ENCODE results near the gene NEGR1.

Gene NEGR1

GRCh38 chr1:72122099-72122880 lies 160.0 kb downstream of the NEGR1 start:
- no peak for DNase-seq (ENCODE audit: extremely low read depth in 1 of 2, low read depth in 1 of 2)

GRCh38 chr1:72119491-72119890 lies 162.8 kb downstream of the NEGR1 start:
- no peak for DNase-seq (ENCODE audit: extremely low read depth in 1 of 2, low read depth in 1 of 2)

- no peak for DNase-seq (ENCODE audit: extremely low read depth in 1 of 2, low read depth in 1 of 2)
These were observed 164.7 kb downstream of the NEGR1 start for GRCh38 chr1:72117621-72118020.

GRCh38 chr1:72115290-72115689 lies 167.0 kb downstream of the NEGR1 start:
- DNase-seq (ENCODE audit: extremely low read depth in 1 of 2, low read depth in 1 of 2) = no peak

- DNase-seq (ENCODE audit: extremely low read depth in 1 of 2, low read depth in 1 of 2) = no peak
These were observed 170.7 kb downstream of the NEGR1 start for GRCh38 chr1:72111662-72112061.

GRCh38 chr1:72109916-72110315 lies 172.4 kb downstream of the NEGR1 start:
- DNase-seq (ENCODE audit: extremely low read depth in 1 of 2, low read depth in 1 of 2) = no peak

- no peak for DNase-seq (ENCODE audit: extremely low read depth in 1 of 2, low read depth in 1 of 2)
These were observed 177.1 kb downstream of the NEGR1 start for GRCh38 chr1:72105201-72105600.

- DNase-seq (ENCODE audit: extremely low read depth in 1 of 2, low read depth in 1 of 2) = no peak
These were observed 180.3 kb downstream of the NEGR1 start for GRCh38 chr1:72101840-72102632.

- no peak for DNase-seq (ENCODE audit: extremely low read depth in 1 of 2, low read depth in 1 of 2)
These were observed 181.6 kb downstream of the NEGR1 start for GRCh38 chr1:72100771-72101170.

- no peak for DNase-seq (ENCODE audit: extremely low read depth in 1 of 2, low read depth in 1 of 2)
These were observed 184.3 kb downstream of the NEGR1 start for GRCh38 chr1:72097851-72098570.

GRCh38 chr1:72094209-72094608 lies 188.1 kb downstream of the NEGR1 start:
- DNase-seq (ENCODE audit: extremely low read depth in 1 of 2, low read depth in 1 of 2) = no peak

- DNase-seq (ENCODE audit: extremely low read depth in 1 of 2, low read depth in 1 of 2) = no peak
These were observed 195.9 kb downstream of the NEGR1 start for GRCh38 chr1:72086394-72086793.

- no peak for DNase-seq (ENCODE audit: extremely low read depth in 1 of 2, low read depth in 1 of 2)
These were observed 206.9 kb downstream of the NEGR1 start for GRCh38 chr1:72075425-72075824.

- no peak for DNase-seq (ENCODE audit: extremely low read depth in 1 of 2, low read depth in 1 of 2)
These were observed 215.9 kb downstream of the NEGR1 start for GRCh38 chr1:72066431-72066830.

- no peak for DNase-seq (ENCODE audit: extremely low read depth in 1 of 2, low read depth in 1 of 2)
These were observed 217.9 kb downstream of the NEGR1 start for GRCh38 chr1:72064196-72065075.

- no peak for DNase-seq (ENCODE audit: extremely low read depth in 1 of 2, low read depth in 1 of 2)
These were observed 218.8 kb downstream of the NEGR1 start for GRCh38 chr1:72063364-72064044.

GRCh38 chr1:72062584-72062983 lies 219.8 kb downstream of the NEGR1 start:
- no peak for DNase-seq (ENCODE audit: extremely low read depth in 1 of 2, low read depth in 1 of 2)

GRCh38 chr1:72060466-72061245 lies 221.7 kb downstream of the NEGR1 start:
- DNase-seq (ENCODE audit: extremely low read depth in 1 of 2, low read depth in 1 of 2) = no peak

- no peak for DNase-seq (ENCODE audit: extremely low read depth in 1 of 2, low read depth in 1 of 2)
These were observed 225.8 kb downstream of the NEGR1 start for GRCh38 chr1:72056516-72056915.
